GM12865 (cell line): ENCODE results near the gene TSHZ2.

Experiments used
- DNase-seq: peaks from one replicate; pipeline ENCODE4 v3.0.0; 2010; ENCODE audit warnings: low read depth
- H3K4me3 ChIP-seq: 2 replicates; pipeline ENCODE4 v1.5.1; 2011; ENCODE audit warnings: mild to moderate bottlenecking, low read depth, low read length, control low read depth
- TF ChIP-seq, protein P1 (sequence below): IDR thresholded peaks from 2 replicates; pipeline ENCODE4 v1.5.1; 2011; ENCODE audit warnings: low read length, control low read depth, low read depth, inconsistent platforms; ENCODE audit not compliant: insufficient read depth; ENCODE audit errors: missing control alignments

TSHZ2 gene

DNA sequence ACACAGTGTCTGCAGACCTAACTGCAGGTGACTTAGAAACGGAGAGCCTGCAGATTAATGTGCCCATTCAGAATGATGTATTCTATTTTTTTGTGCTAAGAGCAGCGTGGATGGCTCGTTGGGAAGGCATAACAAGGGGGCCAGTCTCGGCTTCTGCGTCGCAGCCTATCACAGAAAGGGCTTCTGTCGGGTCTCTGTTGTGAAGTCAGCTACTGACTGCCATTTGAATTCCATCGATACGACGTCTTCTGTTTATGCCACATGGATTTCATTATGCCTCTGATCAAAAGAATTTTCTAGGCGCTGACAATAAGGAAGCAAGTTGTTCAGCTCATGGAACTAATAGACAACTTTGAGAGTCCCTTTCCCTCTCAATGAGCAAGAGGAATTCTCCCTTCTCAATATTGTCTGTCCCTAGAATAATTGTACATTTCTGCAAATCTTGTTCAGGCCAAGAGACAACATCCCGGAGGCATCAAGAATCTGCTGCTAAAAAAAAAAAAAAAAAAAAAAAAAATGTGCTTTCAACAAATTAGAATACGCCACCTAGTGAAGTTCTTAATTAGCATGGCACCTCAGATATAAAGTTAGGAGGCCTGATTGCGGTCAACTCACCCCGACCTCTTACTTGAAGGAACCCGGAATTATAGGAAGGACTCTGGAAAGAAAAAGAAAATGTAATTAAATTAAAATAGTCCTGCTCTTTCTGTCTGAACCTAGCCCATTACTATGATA, 223.9 kb downstream of the TSHZ2 start:
- H3K4me3 ChIP-seq = no peak overlapping the region
- TF ChIP-seq, protein P1, sequence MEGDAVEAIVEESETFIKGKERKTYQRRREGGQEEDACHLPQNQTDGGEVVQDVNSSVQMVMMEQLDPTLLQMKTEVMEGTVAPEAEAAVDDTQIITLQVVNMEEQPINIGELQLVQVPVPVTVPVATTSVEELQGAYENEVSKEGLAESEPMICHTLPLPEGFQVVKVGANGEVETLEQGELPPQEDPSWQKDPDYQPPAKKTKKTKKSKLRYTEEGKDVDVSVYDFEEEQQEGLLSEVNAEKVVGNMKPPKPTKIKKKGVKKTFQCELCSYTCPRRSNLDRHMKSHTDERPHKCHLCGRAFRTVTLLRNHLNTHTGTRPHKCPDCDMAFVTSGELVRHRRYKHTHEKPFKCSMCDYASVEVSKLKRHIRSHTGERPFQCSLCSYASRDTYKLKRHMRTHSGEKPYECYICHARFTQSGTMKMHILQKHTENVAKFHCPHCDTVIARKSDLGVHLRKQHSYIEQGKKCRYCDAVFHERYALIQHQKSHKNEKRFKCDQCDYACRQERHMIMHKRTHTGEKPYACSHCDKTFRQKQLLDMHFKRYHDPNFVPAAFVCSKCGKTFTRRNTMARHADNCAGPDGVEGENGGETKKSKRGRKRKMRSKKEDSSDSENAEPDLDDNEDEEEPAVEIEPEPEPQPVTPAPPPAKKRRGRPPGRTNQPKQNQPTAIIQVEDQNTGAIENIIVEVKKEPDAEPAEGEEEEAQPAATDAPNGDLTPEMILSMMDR = no peak
- DNase-seq = no peak

DNA sequence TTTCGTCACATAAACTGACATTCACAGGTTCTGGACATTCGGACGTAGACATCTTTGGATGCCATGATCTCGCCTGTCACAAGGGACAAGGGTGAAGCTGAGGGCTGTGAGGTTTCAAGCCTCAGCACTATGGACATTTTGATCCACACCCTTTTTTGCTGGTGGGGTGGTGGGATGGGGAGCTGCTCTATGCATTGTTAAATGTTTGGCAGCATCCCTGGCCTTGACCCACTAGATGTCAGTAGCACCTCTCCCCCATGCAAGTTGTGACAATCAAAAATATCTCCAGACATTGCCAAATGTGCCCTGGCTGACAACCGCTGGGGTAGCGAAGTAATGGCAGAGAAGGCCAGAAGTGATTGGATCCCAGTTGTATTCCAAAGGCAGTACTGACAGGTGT, 229.4 kb downstream of the TSHZ2 start:
- H3K4me3 ChIP-seq = no peak overlapping the region
- TF ChIP-seq, protein P1 = no peak
- no peak for DNase-seq

DNA sequence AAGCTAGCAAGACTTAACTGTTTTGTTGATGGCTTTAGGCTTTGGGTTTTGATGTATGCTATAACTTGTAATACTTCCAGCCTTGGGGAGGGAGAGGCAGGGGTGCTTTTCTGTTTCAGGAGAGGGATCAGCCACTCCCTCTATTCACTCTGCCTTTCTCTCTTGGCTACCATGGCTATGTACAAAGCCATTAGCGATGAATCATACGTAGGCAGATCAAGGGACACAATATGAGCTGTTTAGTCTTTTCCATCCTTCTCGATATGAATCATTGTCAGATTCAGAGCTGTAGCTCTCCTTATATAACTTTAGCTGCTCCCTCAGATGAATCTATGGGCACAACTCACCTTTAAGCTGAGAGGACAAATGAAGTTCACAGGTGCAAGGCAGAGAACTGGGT, 230.6 kb downstream of the TSHZ2 start:
- DNase-seq = no peak
- TF ChIP-seq, protein P1 = no peak

DNA sequence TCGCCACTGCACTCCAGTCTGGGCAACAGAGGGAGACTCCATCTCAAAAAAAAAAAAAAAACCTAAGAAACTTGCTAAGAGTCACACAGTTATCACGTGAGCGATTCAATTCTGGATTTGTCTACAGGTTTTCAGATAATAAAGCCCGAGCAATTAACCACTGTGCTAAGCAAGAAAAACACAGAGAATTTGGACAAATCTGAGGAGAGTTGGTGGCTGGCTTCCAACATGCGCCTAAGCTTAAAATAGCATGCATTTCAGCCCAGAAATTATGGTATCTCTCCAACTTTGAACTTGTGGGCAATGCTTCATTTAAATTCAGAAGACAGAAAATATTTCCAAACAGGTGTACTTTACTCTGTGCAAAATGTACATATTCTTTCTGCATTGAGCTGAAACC, 232.9 kb downstream of the TSHZ2 start:
- no peak overlapping the region for H3K4me3 ChIP-seq
- no peak for DNase-seq
- TF ChIP-seq, protein P1 = no peak

More for the DNA sequence above, 230.6 kb downstream of the TSHZ2 start:
- no peak overlapping the region for H3K4me3 ChIP-seq

GRCh38 chr20:53208110-53208832, 236.1 kb downstream of the TSHZ2 start:
- TF ChIP-seq, protein P1 = peak; percentile 19
- no peak for DNase-seq
- no peak overlapping the region for H3K4me3 ChIP-seq

DNA sequence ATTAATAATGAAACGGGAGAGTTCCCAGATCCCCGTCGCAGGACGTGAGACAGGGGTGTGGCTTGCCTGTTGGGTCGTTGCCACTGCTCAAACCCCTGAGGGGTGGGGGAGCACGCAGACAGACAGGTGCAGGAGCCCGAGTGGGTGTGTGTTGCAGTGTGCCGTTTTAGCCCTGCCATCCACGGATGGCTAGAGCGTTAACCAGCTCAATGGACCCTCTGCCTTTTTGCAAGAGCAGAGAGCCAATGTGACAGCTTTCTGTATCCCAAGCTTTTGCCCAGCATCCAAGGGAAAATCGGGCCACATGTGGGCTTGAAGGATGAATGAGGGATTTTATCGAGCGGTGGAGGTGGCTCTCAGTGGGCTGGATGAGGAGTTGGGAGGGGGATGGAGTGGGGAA, 237.9 kb downstream of the TSHZ2 start:
- H3K4me3 ChIP-seq = no peak overlapping the region
- TF ChIP-seq, protein P1 = no peak
- no peak for DNase-seq
